ENCODE data around the gene RPN2.

The RPN2 gene

DNA sequence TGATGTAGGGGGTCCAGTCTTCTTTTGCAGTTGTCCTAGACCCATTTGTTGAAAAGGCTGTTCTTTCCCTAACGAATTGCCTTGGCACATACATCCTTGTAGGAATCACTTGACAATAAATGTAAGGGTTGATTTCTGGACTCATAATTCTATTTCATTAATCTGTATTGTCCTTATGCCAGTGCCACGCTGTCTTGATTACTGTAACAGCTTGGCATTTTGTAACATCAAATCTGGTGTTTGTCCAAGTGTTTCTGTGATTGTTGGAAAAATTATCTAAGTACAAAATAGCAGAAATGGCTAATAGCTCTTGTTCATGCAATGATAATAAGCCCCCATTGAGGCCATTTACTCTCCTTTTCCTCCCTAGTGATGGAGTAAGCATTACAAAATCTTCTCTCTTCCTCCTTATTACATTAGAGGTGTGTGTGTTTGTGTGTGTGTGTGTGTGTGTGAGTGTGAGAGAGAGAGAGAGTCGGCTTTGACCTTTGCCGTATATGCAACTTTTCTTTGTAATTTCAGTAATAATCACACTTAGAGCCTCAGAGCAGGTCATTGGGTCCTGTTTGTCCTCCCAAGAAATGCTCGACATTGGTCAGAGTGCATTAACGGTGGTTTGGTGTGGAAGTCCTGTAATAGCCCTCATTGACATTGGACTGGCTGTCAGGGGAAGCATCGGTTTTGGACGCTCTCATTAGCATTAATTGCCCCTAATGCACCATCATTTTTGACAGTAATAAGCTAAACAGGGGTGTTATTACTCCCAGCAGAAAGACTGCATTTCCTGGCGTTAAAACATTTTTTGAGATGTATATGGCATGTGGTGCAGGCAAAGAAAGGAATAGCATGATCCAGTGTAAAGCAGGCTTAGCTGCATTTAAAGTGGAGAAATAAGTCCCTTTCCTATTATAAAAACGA lies 40.9 kb downstream of the RPN2 start:
- DNase-seq = no peak

DNA sequence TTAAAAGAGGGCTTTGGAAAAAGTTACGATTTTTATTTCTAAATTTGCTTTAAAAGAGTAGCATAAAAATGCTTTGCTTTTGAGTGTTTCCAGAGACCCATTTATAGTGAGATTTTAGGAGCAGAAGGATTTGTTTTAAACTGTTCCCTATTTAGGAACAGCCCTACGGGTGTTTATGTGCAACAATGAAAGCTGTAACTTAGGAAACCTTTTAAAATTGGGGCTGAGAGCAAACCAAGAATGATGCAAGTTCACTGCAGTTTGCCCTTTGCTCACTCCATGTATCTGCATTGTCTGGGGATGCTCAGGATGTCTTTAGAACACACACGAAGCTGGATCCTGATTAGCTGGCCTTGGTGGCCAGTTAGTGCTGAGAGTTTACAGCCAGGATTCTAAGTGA lies 41.6 kb downstream of the RPN2 start:
- no peak for DNase-seq

DNA sequence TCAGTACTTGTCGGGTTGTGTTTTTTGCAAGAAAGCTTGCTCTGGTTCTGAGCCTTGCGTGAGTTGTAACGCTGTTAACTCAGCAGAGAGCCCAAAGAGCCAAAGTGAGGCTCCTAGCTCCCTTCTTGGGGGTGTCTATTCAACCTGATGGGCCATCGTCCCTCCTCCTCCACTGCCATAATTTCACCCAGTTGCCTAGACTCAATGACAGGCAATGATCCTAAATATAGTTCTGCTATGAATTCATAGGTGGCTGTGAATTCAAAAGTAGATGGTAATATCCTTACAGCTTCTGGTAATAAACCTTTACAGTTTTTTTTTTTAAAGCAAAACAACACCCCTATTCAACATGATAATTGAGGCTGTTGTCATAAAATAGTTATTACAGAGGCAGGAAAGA lies 43.0 kb downstream of the RPN2 start:
- DNase-seq = no peak

DNA sequence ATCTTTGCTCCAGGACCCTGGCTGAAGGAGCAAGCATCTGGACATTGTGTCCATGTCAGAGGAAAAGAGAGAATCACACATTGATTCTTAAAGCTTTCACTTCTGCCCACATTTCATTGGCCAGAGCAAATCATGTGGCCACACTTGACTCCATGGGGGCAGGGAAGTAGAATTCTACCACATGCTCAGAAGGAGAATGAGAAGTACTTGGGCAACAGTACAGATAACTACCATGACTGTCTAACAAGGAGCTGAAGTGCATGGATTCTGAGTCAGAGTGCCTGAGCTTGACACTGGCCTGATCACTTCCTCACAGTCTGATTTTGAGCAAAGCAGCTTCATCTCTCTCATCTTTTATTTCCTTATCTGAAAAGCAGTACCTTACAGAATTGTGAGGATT lies 43.9 kb downstream of the RPN2 start:
- DNase-seq = peak; percentile 26

DNA sequence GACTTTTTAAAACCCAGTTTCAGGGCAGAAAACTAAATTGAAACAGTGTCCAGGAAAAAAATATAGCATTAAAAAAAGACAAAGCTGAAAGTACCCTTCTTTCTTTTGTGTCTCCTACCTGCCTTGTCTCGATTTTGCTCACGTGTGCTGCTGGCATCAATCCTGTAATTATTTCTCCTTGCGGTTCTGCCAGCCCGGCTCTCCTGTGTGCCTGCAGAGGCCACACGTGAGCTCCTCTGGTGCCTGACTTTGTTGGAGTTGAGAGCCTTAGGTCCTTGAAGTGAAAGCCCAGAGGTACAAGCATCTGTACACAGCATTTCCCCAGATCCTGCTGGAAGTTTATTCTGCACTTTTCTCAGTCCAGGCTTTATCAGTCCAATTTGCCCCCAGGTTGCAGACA lies 46.0 kb downstream of the RPN2 start:
- DNase-seq = no peak

DNA sequence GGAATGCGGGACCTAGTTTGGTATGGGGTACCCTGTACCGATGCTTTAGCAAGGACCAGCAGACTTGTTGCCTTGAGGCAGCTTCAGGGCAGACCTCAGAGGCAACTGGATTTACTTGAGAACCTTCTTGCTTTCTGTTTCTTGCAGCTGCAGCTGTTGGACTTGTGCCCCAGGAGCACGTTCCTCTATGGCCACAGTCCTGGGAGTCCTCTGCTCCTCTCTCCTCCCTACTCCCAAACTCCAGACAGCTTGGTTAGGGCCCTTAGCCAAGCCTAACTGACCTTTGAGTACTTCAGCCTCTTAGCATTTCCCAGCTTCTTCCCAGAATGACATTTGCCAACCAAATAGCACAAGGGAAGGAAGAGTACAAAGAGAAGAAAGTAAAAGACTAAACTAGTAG lies 47.8 kb downstream of the RPN2 start:
- no peak for DNase-seq

DNA sequence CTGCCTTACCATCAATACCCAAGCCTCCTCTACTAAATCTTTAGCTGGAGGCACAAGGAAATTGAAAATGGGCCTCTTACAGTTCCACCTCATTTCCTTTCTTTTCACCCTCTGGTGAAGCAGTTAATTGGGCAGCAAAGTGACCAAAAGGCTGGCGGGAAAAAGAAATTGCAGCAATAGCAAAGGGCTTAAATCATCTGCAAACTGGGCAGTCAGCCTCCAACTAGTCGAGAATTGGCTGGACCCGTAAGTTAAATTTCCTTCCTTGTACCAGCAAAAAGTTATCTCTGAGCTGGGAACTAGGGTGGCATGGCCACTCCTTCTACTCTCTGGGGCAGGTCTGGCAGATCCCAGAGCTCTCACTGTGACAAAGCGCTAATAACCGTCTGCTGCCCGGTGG lies 49.0 kb downstream of the RPN2 start:
- DNase-seq = no peak

DNA sequence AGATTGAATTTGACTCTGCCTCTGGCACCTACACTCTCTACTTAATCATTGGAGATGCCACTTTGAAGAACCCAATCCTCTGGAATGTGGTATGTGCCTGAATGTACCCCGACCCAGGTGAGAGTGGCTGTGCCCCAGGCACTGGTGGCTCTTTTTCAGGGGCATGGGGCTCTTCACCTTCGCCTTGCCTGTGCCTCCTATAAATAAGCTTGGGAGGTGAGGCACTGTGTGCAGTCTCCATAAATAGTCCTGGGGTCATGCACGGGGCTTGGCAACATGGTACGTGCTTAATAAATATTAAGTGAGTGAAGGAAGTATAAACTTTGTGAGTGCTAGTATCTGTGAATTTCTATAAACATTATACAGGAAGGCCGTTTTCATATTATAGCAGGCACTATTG lies 49.5 kb downstream of the RPN2 start:
- DNase-seq = no peak

DNA sequence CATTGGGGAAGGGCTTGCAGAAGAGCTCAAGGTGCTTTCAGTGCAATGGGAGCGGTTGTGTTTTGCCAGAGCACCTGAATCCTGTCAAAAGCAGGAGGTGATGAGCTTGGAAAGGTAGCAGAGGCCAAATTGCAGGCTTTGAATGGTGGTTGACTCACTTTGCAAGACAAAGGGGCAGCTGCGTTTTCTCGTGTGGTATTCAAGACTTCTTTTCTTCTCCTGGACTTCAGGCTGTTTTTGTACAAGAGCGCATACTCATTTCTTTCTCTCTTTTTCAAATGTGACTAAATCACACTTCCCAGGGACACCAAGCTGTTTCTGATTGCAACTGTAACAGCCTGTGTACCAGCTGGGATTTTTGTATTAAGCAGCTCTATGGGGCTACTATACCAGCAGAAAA lies 50.2 kb downstream of the RPN2 start:
- no peak for DNase-seq

DNA sequence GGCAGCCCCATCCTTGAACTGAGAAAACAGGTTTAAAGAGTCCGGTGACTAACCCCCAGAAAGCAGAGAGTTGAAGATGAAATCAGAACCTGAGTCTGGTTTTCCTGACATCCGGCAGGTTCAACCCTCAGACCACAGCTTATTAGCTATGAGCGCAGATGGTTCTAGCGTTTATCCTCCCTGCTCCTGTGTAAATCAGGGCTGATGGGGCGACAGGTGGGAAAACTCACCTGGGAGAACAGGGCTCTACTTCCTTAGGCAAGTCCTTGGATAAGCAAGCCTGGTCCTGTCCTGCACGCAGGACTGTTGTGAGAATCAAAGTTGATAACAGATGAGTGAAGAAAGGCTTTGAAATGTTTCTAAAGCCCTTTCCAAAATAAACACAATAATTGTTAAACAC lies 51.1 kb downstream of the RPN2 start:
- DNase-seq = no peak

DNA sequence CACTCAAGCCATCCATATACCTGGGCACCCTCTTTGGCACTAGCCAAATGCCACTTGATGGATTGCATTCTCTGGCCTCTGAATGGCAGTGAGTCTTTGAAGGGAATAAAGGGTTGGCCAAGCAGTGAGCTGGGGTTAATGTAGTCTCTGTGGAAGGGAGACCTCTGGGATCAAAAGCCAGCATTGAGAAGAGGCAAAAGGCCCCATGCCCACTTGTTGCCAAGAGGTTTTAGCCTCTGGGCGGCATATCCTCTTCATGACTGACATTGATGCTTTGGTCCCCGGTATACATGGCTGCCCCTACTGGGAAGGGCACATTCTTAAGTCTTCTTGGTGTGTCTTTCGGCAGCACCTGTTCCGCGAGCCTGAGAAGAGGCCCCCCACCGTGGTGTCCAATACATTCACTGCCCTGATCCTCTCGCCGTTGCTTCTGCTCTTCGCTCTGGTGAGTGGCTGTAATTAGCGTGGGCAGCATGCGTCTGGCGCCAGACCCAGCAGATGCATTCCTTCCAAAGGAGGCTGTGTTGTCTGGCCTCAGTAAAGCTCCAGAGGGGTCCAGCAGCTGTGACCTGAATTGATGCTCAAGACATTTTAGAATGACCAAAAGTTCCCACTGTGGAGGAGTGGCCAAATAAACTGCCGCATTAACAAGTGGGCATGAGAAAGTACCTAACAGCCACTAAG lies 53.0 kb downstream of the RPN2 start:
- DNase-seq = no peak

DNA sequence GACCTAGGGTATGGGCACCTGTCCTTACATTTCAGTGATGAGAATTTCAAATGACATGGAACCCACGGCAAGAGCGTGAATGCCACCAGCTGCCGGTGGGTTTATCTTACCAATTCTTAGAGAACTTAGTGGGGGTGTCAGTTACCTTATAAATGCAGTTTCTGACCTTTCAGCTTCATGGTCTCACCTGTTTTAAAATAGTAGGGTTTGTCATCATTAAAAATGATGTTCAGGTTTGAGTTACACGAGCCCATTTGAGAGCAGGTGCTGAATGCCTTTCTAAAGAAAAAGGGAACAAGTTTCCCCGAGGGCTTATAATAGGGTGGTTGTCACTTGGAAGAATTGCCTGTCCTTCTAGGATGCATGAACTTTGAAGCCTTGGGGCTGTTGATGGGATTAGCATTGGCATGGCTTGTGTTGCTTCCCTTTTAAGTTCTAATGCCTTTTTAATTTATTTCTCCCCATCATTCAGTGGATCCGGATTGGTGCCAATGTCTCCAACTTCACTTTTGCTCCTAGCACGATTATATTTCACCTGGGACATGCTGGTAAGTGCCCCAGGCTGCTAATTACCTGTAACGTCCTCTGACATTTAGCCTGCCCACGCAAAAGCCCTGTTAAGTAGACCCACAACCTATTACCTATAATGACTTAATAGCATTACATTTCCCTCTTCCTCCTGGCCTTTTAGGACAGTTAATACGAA lies 54.6 kb downstream of the RPN2 start:
- DNase-seq = no peak

DNA sequence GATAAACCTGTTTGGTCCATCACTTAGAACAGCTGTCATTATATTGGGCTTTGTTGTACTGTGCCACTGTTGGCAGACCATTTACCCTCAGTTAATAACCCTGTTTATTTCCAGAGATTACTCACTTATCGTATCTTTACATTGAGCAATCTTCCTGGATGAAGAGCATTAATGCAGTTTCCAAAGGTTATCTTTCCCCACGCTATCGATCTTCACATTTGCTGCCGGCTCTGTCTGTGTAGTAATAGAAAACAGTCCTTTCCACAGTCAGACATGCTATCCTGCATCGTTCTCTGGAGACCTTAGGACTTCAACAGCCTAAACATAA lies 55.1 kb downstream of the RPN2 start:
- no peak for DNase-seq

DNA sequence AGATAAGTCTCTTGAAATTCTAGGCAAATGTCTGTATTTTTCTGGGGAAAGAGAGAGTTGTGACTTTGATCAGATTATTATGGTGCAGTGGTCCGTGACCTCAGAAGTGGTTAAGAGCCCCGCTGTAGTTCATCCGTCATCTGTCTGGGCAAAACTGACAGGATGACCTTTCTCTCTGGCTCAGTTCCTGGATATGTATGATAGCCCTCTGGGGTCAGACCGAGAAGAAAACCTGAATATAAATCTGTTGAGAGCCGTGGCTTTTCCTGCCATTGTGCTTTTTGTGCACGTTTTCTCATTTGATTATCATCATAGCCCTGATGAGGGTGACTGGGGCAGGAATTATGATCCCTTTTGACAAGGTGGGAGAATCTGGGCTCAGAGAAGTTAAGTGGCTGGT lies 55.9 kb downstream of the RPN2 start:
- no peak for DNase-seq

DNA sequence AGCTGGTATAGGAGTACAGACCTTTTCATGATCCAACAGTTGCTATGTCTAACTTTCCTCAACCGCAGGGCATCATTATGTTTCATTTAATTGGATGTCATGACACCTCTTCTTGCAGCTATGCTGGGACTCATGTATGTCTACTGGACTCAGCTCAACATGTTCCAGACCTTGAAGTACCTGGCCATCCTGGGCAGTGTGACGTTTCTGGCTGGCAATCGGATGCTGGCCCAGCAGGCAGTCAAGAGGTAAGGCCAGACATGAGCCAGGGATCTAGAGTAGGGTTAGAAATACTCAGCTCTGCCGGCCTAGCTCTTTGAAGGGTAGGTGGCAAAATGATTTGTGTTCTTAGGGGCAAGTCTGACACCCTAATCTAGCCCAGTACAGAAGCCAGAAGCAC lies 57.3 kb downstream of the RPN2 start:
- DNase-seq = no peak

DNA sequence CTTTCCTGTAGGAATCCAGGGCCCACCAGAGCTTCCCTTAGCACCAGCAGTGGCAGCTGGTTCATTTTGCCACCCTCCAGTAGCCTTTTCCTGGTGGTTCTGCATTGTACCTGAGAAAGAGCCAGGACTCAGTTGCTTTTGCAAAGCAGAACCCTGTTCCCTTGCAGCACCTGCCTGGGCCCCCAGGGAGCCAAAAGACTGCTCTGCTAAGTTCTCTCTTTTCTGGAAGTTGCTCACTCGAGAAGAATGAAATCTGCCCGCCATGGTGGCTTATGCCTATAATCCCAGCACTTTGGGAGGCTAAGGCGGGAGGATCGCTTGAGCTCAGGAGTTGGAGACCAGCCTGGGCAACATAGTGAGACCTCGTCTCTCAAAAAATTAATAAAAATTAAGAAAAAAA lies 58.5 kb downstream of the RPN2 start:
- DNase-seq = no peak

DNA sequence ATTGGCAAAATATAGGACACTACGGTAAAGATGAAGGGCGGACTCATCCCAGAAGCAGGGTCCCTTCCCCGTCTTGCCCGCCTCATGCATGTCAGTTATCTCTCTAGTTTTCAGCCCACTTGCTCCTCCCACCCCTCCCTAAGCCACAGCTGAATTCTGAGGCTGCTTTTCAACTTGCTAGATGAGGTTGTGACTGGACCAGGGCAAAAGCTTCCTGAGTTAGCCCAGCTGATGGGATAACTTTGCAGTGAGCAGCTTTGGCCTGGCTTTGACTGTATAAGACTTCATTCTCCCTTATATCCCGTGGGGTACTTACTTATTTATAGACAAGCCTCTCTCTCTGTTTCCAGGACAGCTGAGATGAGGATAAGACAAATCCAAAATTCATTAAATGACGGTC lies 59.3 kb downstream of the RPN2 start:
- DNase-seq = no peak

DNA sequence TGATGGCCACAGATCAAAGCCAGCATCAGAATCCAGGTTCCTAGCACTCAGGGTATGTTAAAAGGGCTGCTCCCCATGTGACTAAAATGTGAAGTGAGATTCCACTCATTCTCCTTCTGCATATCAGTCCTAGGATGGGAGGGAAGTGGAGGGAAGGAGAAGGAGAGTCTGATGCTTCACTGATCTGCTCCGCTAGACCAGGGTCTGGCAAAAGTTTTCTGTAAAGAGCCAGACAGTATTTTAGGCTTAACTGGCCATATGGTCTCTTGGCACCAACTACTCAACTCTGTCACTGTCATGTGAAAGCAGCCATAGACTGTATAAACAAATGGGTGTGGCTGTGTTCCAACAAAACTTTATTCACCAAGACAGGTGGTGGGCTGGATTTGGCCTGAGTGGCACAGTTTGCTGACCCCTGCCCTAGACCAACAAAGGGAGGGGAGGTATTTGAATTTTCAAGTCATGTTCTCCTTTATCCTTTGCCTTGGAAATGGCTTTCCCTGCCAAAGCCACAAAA lies 59.9 kb downstream of the RPN2 start:
- DNase-seq = no peak

DNA sequence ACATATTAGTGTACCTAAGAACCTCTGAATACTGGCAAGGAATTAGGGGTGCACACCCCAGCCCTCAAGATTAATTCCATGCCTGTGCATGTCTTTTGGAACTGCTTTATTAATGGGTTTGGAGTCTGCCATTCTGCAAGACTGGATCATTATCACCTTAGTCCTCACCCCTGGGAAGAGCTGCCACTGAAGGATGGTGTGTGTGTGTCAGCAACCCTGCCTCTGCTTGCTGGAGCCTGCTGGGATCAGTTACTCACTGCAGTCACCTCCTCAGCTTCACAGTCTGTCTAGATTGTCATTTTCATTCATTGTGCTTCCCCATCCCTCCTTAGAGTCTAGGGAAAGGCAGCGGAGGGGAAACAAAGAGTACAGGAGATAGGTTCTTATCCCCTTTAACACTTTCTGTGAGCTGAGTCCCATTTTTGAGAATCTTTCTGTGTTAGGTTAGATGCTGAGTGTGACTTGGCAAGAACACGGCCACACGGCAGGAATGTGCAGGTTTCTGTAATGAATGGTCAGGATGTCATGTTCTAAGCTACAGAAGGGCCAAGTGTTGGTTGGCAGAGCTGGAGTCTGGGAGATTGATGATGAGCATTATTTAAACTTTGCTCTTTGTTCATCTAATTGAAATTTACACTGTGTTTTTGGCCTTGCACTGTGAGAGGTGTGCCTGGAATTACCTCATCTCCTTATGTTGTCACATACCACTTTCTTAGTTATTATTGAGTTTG lies 61.4 kb downstream of the RPN2 start:
- no peak for DNase-seq

DNA sequence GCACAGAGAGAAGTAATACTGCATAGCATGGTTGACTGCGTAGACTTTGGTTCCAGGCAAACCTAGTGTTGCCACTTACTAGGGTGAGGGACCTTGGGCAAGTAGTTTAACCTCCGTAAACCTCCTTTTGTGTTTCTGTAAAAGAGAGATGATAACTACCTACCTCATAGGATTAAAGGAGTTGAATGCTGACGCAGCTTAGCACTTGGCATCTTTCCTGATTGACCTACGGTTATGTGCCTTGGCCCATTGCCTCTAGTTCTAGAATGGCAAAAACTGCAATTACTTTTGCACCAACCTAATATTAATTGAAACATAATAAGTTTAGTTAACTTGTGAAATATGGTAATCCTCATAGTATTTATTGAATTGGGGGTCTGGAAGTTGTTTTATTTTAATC lies 63.4 kb downstream of the RPN2 start:
- no peak for DNase-seq

DNA sequence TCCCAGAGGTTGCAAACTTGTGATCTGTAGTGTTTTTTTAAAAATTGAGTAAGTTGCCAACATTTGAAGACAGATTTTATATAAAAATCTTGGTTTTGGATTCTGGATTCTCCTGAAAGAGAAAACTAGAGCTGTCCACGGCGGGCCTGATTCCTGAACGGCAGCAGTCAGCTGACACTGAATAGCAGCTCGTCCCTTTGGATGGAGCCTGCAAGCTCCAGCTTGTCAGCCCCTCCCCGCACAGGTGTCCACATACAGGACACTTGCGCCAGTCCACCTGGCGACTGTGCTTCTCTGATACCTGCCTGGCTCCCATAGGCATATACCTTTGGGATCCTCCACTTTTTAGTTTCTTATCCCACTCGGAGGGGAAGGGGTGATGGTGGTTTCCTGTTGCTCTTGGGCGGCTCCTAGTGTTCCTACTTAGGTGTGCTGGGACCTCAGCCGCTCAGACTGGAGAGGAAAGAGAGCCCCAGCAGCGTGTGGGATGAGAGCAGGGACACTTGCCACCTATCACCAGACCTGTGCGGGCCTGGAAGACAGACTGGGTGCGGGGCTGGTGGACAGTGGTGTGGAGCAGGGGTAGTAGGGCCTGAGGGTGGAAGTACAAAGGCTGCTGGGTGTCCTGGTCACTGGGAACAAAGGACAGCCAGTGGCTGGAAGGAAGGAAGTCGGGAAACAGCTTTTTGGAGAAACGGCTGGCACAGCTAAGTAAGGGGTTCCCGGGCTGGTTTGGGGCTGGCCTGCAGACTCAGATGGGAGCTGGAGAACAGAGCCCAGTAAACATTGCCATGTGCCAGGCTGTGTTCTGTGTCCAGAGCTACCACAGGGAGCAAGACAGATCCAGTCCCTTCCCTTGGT lies 64.2 kb downstream of the RPN2 start:
- no peak for DNase-seq

DNA sequence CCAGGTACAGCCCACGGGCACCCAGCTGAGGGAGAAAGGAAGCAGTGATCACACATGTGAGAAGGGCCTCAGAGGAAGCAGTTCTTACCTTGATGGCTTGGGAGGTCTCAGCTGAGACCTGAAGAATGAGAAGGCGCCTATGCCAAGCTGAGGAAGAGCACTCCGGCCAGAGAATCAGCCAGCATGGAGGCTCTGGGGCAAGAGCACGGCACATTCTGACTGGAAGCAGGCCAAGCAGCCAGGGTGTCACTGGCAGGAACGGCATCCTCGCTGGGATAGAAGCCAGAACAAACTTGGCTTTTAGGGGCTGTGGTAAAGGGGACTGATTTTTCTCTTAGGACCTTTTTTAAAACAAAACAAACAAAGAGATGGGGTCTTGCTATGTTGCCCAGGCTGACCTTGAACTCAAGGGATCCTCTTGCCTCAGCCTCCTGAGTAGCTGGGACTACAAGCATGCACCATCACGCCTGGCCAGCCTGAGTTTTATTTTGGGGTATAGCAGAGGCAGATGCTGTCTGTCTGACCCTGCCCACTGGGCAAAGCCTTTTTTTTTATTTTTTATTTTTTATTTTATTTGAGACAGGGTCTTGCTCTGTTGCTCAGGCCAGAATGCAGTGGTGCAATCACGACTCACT lies 64.9 kb downstream of the RPN2 start:
- DNase-seq = peak; percentile 2
